ENCODE results near the gene SPATA32.
"Not testable (repeated sequence)": the region's sequence is repeated elsewhere in the genome, so short reads cannot be mapped to it uniquely, and the experiment has no call there.

SPATA32 gene

GRCh38 chr17:45261577-45262515 is at the start of gene SPATA32:
Gene SPATA32 (minus strand): TSS chr17:45262094. CDS start chr17:45262016, 78 bp downstream.
- DNase-seq (ENCODE audit: low read depth, low spot score), result no peak

GRCh38 chr17:45311401-45311759 is 49.5 kb upstream of the SPATA32 start:
- DNase-seq (ENCODE audit: low read depth, low spot score), result no peak

- DNase-seq (ENCODE audit: low read depth, low spot score), result no peak
These were observed 48.8 kb upstream of the SPATA32 start for GRCh38 chr17:45310380-45311324.

- DNase-seq (ENCODE audit: low read depth, low spot score), result no peak
These were observed 47.5 kb upstream of the SPATA32 start for GRCh38 chr17:45309400-45309799.

- no peak for DNase-seq (ENCODE audit: low read depth, low spot score)
These were observed 46.9 kb upstream of the SPATA32 start for GRCh38 chr17:45308840-45309239.

GRCh38 chr17:45308016-45308365 is 46.1 kb upstream of the SPATA32 start:
- no peak for DNase-seq (ENCODE audit: low read depth, low spot score)

- DNase-seq (ENCODE audit: low read depth, low spot score), result peak; percentile 65
These were observed 45.6 kb upstream of the SPATA32 start for GRCh38 chr17:45307290-45308015.

GRCh38 chr17:45306623-45307022 is 44.7 kb upstream of the SPATA32 start:
- no peak for DNase-seq (ENCODE audit: low read depth, low spot score)

GRCh38 chr17:45306094-45306493 is 44.2 kb upstream of the SPATA32 start:
- no peak for DNase-seq (ENCODE audit: low read depth, low spot score)

- no peak for DNase-seq (ENCODE audit: low read depth, low spot score)
These were observed 43.7 kb upstream of the SPATA32 start for GRCh38 chr17:45305530-45306087.

- DNase-seq (ENCODE audit: low read depth, low spot score), result no peak
These were observed 40.8 kb upstream of the SPATA32 start for GRCh38 chr17:45302649-45303173.

GRCh38 chr17:45302220-45302619 is 40.3 kb upstream of the SPATA32 start:
- DNase-seq (ENCODE audit: low read depth, low spot score), result not testable (repeated sequence)

- no peak for DNase-seq (ENCODE audit: low read depth, low spot score)
These were observed 39.8 kb upstream of the SPATA32 start for GRCh38 chr17:45301674-45302073.

- DNase-seq (ENCODE audit: low read depth, low spot score), result no peak
These were observed 38.3 kb upstream of the SPATA32 start for GRCh38 chr17:45300060-45300751.

- DNase-seq (ENCODE audit: low read depth, low spot score), result no peak
These were observed 37.5 kb upstream of the SPATA32 start for GRCh38 chr17:45299361-45299760.

GRCh38 chr17:45298546-45299285 is 36.8 kb upstream of the SPATA32 start:
- no peak for DNase-seq (ENCODE audit: low read depth, low spot score)

GRCh38 chr17:45296833-45297124 is 34.9 kb upstream of the SPATA32 start:
- no peak for DNase-seq (ENCODE audit: low read depth, low spot score)

GRCh38 chr17:45296003-45296832 is 34.3 kb upstream of the SPATA32 start:
- DNase-seq (ENCODE audit: low read depth, low spot score), result no peak

GRCh38 chr17:45294506-45294905 is 32.6 kb upstream of the SPATA32 start:
- DNase-seq (ENCODE audit: low read depth, low spot score), result no peak

Data from smooth muscle cell of the brain vasculature (primary cell).